Stimulated activated naive CD4-positive, alpha-beta T cell treated with Interleukin-2 at 50 U/mL for 16 hours (primary cell): Measurements from ENCODE around the gene AIFM3.

Experiments
- DNase-seq: peaks from one replicate; lab custom pipeline; 2025; lab: John Stamatoyannopoulos, UW

Gene AIFM3

GRCh38 chr22:21026783-21027692 is 60.0 kb downstream of the AIFM3 start:
- DNase-seq: no peak

GRCh38 chr22:21028277-21029251 is 61.5 kb downstream of the AIFM3 start:
- DNase-seq: no peak

GRCh38 chr22:21029486-21030025 is 62.5 kb downstream of the AIFM3 start:
- DNase-seq: no peak

- no peak for DNase-seq
Measured at GRCh38 chr22:21030032-21030431, 63.0 kb downstream of the AIFM3 start.
